Measurements from ENCODE around the gene OR10J1.

OR10J1 gene

GRCh38 chr1:159439422-159439821 is at the start of gene OR10J1:
Gene OR10J1 (plus strand): TSS chr1:159439722. CDS start chr1:159439792, 70 bp downstream.
- TF ChIP-seq CTCF (IDR thresholded peaks at IDR 0.05; ENCODE audit: borderline replicate concordance, insufficient read depth, low read depth, low read length): no peak
- H3K4me3 ChIP-seq (ENCODE audit: low read depth, low read length): no peak within 1 kb of the TSS

GRCh38 chr1:159406821-159407220 is 32.7 kb upstream of the OR10J1 start:
- TF ChIP-seq CTCF (IDR thresholded peaks at IDR 0.05; ENCODE audit: borderline replicate concordance, insufficient read depth, low read depth, low read length): no peak

GRCh38 chr1:159408862-159409400 is 30.6 kb upstream of the OR10J1 start:
- TF ChIP-seq CTCF (IDR thresholded peaks at IDR 0.05; ENCODE audit: borderline replicate concordance, insufficient read depth, low read depth, low read length): no peak
- H3K4me3 ChIP-seq (ENCODE audit: low read depth, low read length): no peak overlapping the region

More at GRCh38 chr1:159406821-159407220, 32.7 kb upstream of the OR10J1 start:
- no peak overlapping the region for H3K4me3 ChIP-seq (ENCODE audit: low read depth, low read length)

GRCh38 chr1:159421821-159422220 is 17.7 kb upstream of the OR10J1 start:
- H3K4me3 ChIP-seq (ENCODE audit: low read depth, low read length): no peak overlapping the region
- TF ChIP-seq CTCF (IDR thresholded peaks at IDR 0.05; ENCODE audit: borderline replicate concordance, insufficient read depth, low read depth, low read length): peak; percentile 56

GRCh38 chr1:159428536-159428935 is 11.0 kb upstream of the OR10J1 start:
- TF ChIP-seq CTCF (IDR thresholded peaks at IDR 0.05; ENCODE audit: borderline replicate concordance, insufficient read depth, low read depth, low read length): no peak
- no peak overlapping the region for H3K4me3 ChIP-seq (ENCODE audit: low read depth, low read length)

GRCh38 chr1:159429074-159429861 is 10.3 kb upstream of the OR10J1 start:
- TF ChIP-seq CTCF (IDR thresholded peaks at IDR 0.05; ENCODE audit: borderline replicate concordance, insufficient read depth, low read depth, low read length): no peak
- no peak overlapping the region for H3K4me3 ChIP-seq (ENCODE audit: low read depth, low read length)

GRCh38 chr1:159430985-159431384 is 8.5 kb upstream of the OR10J1 start:
- no peak for TF ChIP-seq CTCF (IDR thresholded peaks at IDR 0.05; ENCODE audit: borderline replicate concordance, insufficient read depth, low read depth, low read length)
- no peak overlapping the region for H3K4me3 ChIP-seq (ENCODE audit: low read depth, low read length)

All from GM12875 (cell line).